Esophagus muscularis mucosa (tissue), 4 donors: ENCODE data around the gene ELP4. TPM values are rescaled to one million over a fixed set of nuclear protein-coding genes. Genes with fewer than 3 reads are reported as not detected.

ENCODE experiments used
- DNase-seq: peaks from one replicate; pipeline ENCODE4 v3.0.0-alpha.2; 2017; ENCODE audit errors: extremely low spot score
- H3K27ac ChIP-seq, 4 donors: fragments of 200-600 bp; sonication (generic); replicated peaks in 1 of 4; 1 replicate in 3 of 4; 2 replicates in 1 of 4; pipeline ENCODE4 v1.5.1; 2016 to 2019; ENCODE audit warnings: mild to moderate bottlenecking in 1 of 4
- H3K27me3 ChIP-seq, 4 donors: fragments of 200-600 bp; sonication (generic); one replicate each; pipeline versions ENCODE4 v1.5.1 to v1.6.0; 2016 to 2019
- H3K36me3 ChIP-seq, 4 donors: fragments of 200-600 bp; sonication (generic); one replicate each; pipeline ENCODE4 v1.5.1; 2016 to 2019
- H3K4me1 ChIP-seq, 4 donors: fragments of 200-600 bp; sonication (generic); one replicate each; pipeline ENCODE4 v1.5.1; 2016 to 2019
- H3K4me3 ChIP-seq, 4 donors: fragments of 200-600 bp; sonication (generic); 1 replicate in 2 of 4; 2 replicates in 2 of 4; pipeline ENCODE4 v1.5.1; 2016 to 2019; ENCODE audit warnings: mild to moderate bottlenecking in 4 of 4, moderate library complexity in 1 of 4
- H3K9me3 ChIP-seq, 4 donors: fragments of 200-600 bp; sonication (generic); 1 replicate in 3 of 4; 2 replicates in 1 of 4; pipeline ENCODE4 v1.5.1; 2016 to 2019
- CTCF ChIP-seq, 3 experiments: fragments of 200-600 bp in 2 of 3; fragments of 450-650 bp in 1 of 3; sonication (generic) in 2 of 3; IDR thresholded peaks; one replicate each; pipeline ENCODE4 v1.5.1; 2017 to 2019; ENCODE audit warnings: antibody characterized with exemption in 3 of 3, mild to moderate bottlenecking in 2 of 3, moderate library complexity in 1 of 3
- EP300 ChIP-seq: sonication (generic); formaldehyde crosslinking; IDR thresholded peaks from one replicate; pipeline ENCODE4 v1.6.1; 2017; ENCODE audit warnings: antibody characterized with exemption
- POLR2A ChIP-seq: fragments of 450-650 bp; IDR thresholded peaks from one replicate; pipeline ENCODE4 v1.6.1; 2017; ENCODE audit warnings: antibody characterized with exemption, moderate library complexity, mild to moderate bottlenecking, low read depth
- POLR2AphosphoS5 ChIP-seq, 2 donors: sonication (generic); formaldehyde crosslinking; IDR thresholded peaks; one replicate each; pipeline ENCODE4 v1.6.1; 2017; ENCODE audit warnings: antibody characterized with exemption in 2 of 2
- WGBS: methylation state at CpG from one replicate; pipeline ENCODE4 v1.1.5; 2018; 5-methylcytosine and 5-hydroxymethylcytosine counted together
- intact Hi-C: fragments of 100-400 bp; cut with DNase I; formaldehyde crosslinking; loops from one replicate; pipeline ENCODE4 v1.15.1; 2023
- total RNA-seq, 4 donors: library from RNA; depleted of rRNA; stranded (reverse); fragments of >200 nt; gene quantifications; one replicate each; pipeline versions ENCODE4 v1.1.0 to v1.2.1, GENCODE V29; 2016

The ELP4 gene
- total RNA-seq, 4 donors from 2014 or later, result 18.1 to 25.5 (median 19.2) TPM

- WGBS, result 85% methylated on average over 7 of the region's 7 CpGs
- Histone ChIP-seq H3K36me3 (no peaks in the 10 kb centered on the region), H3K27ac (no peak overlapping the region), H3K9me3 (no peaks in the 10 kb centered on the region), H3K27me3 (peaks cover 0 to 1% (median 0%) of the 10 kb centered on the region in 4 donors), H3K4me3 (no peak overlapping the region), H3K4me1 (peaks cover 0 to 11% (median 5%) of the 10 kb centered on the region in 4 donors)
- intact Hi-C loops, result no loop called here
- peak; percentile 91 for DNase-seq
- TF ChIP-seq POLR2A (no peak), CTCF (IDR thresholded peaks at IDR 0.05) (no peak), EP300 (no peak), POLR2AphosphoS5 (IDR thresholded peaks at IDR 0.05) (no peak)
These were observed 281.1 kb downstream of the ELP4 start for GRCh38 chr11:31790649-31791048.

GRCh38 chr11:31792036-31792435, 282.5 kb downstream of the ELP4 start:
- TF ChIP-seq POLR2A, result no peak
- no peak for TF ChIP-seq CTCF (IDR thresholded peaks at IDR 0.05)
- no peak for TF ChIP-seq POLR2AphosphoS5 (IDR thresholded peaks at IDR 0.05)
- TF ChIP-seq EP300, result no peak
- peaks cover 0 to 14% (median 4%) of the 10 kb centered on the region in 4 donors for H3K27me3 ChIP-seq
- no peak overlapping the region for H3K4me3 ChIP-seq
- DNase-seq, result peak; percentile 14
- intact Hi-C loops, result no loop called here
- peaks cover 0 to 11% (median 5%) of the 10 kb centered on the region in 4 donors for H3K4me1 ChIP-seq
- no peaks in the 10 kb centered on the region for H3K9me3 ChIP-seq
- H3K36me3 ChIP-seq, result no peaks in the 10 kb centered on the region
- WGBS, result 54% methylated on average over 2 of the region's 2 CpGs
- H3K27ac ChIP-seq, result no peak overlapping the region

GRCh38 chr11:31792456-31792855, 282.9 kb downstream of the ELP4 start:
- H3K4me1 ChIP-seq, result peaks cover 0 to 13% (median 8%) of the 10 kb centered on the region in 4 donors
- peak; percentile 39 for DNase-seq
- H3K4me3 ChIP-seq, result no peak overlapping the region
- 78% methylated on average over 2 of the region's 2 CpGs for WGBS
- no peaks in the 10 kb centered on the region for H3K9me3 ChIP-seq
- no peak overlapping the region for H3K27ac ChIP-seq
- intact Hi-C loops, result no loop called here
- H3K36me3 ChIP-seq, result no peaks in the 10 kb centered on the region
- TF ChIP-seq EP300, result no peak
- TF ChIP-seq POLR2A, result no peak
- TF ChIP-seq CTCF (IDR thresholded peaks at IDR 0.05), result no peak
- TF ChIP-seq POLR2AphosphoS5 (IDR thresholded peaks at IDR 0.05), result no peak
- peaks cover 1 to 18% (median 9%) of the 10 kb centered on the region in 4 donors for H3K27me3 ChIP-seq

GRCh38 chr11:31793264-31793663, 283.7 kb downstream of the ELP4 start:
- H3K27me3 ChIP-seq, result peaks cover 5 to 26% (median 17%) of the 10 kb centered on the region in 4 donors
- intact Hi-C loops, result no loop called here
- 94% methylated on average over 10 of the region's 10 CpGs for WGBS

More at GRCh38 chr11:31793264-31793663, 283.7 kb downstream of the ELP4 start:
- TF ChIP-seq POLR2AphosphoS5 (IDR thresholded peaks at IDR 0.05), result no peak
- no peak for TF ChIP-seq CTCF (IDR thresholded peaks at IDR 0.05)
- TF ChIP-seq EP300, result no peak
- TF ChIP-seq POLR2A, result no peak
- Histone ChIP-seq H3K9me3 (no peaks in the 10 kb centered on the region), H3K27ac (no peak overlapping the region), H3K4me3 (no peak overlapping the region), H3K36me3 (no peaks in the 10 kb centered on the region), H3K4me1 (peaks cover 0 to 21% (median 16%) of the 10 kb centered on the region in 4 donors)
- peak; percentile 70 for DNase-seq
